CD4-positive, alpha-beta T cell (primary cell): ENCODE data around the gene ANGEL2. TPM values are rescaled to one million over a fixed set of nuclear protein-coding genes. Genes with fewer than 3 reads are reported as not detected.

ENCODE experiments used
- ATAC-seq: fragments of 200-7000 bp; cut with Tn5 transposase; one replicate; pipeline ENCODE4 v1.10.0; 2022; ENCODE audit warnings: mild to moderate bottlenecking; ENCODE audit not compliant: poor library complexity
- CTCF ChIA-PET: fragments of 350-600 bp; sonication (Branson Sonifier 250); formaldehyde crosslinking; loops from one replicate; lab custom pipeline; 2021; ENCODE audit warnings: antibody characterized with exemption, inconsistent platforms; lab: Charles Lee
- POLR2A ChIA-PET: fragments of 350-600 bp; sonication (Branson Sonifier 250); formaldehyde crosslinking; loops from one replicate; lab custom pipeline; 2021; ENCODE audit warnings: antibody characterized with exemption, inconsistent platforms; lab: Charles Lee
- DNase-seq, 14 experiments: peaks; one replicate each; pipeline ENCODE4 v3.0.0-alpha.2; 2013 to 2020; ENCODE audit warnings: mixed read lengths in 2 of 14
- H3K27ac ChIP-seq, 2 donors: one replicate each; pipeline versions ENCODE4 v1.5.1 to v1.7.0; 2013; ENCODE audit warnings: low read length in 2 of 2, low read depth in 1 of 2, mild to moderate bottlenecking in 1 of 2
- H3K27me3 ChIP-seq, 2 experiments: 1 replicate in 1 of 2; 2 replicates in 1 of 2; pipeline versions ENCODE4 v1.6.1 to v1.7.0; 2013; ENCODE audit warnings: low read length in 2 of 2, control low read depth in 1 of 2, mild to moderate bottlenecking in 1 of 2, moderate library complexity in 1 of 2; ENCODE audit not compliant: insufficient read depth in 2 of 2, control insufficient read depth in 1 of 2
- H3K36me3 ChIP-seq: one replicate; pipeline ENCODE4 v1.6.1; 2013; ENCODE audit warnings: low read length, control low read depth; ENCODE audit not compliant: insufficient read depth
- H3K4me1 ChIP-seq: one replicate; pipeline ENCODE4 v1.6.1; 2013; ENCODE audit warnings: low read length, control low read depth; ENCODE audit not compliant: insufficient read depth
- H3K4me3 ChIP-seq: one replicate; pipeline ENCODE4 v1.5.1; 2013; ENCODE audit warnings: mild to moderate bottlenecking, low read length, moderate library complexity
- H3K9me3 ChIP-seq, 2 experiments: 1 replicate in 1 of 2; 2 replicates in 1 of 2; pipeline versions ENCODE4 v1.6.1 to v1.7.0; 2013; ENCODE audit warnings: low read length in 2 of 2, mild to moderate bottlenecking in 2 of 2, control low read depth in 1 of 2, moderate library complexity in 1 of 2; ENCODE audit not compliant: control insufficient read depth in 1 of 2, insufficient read depth in 1 of 2
- H3K27ac Mint-ChIP-seq: one replicate; pipeline ENCODE4 v1.8.0; 2020; ENCODE audit warnings: mixed read lengths
- H3K27me3 Mint-ChIP-seq: one replicate; pipeline ENCODE4 v1.8.0; 2021; ENCODE audit warnings: mixed read lengths
- H3K36me3 Mint-ChIP-seq: one replicate; pipeline ENCODE4 v1.8.0; 2021; ENCODE audit warnings: low read depth, mixed read lengths
- H3K4me1 Mint-ChIP-seq: one replicate; pipeline ENCODE4 v1.8.0; 2021; ENCODE audit warnings: low read depth, mixed read lengths
- H3K4me3 Mint-ChIP-seq: one replicate; pipeline ENCODE4 v1.8.0; 2020; ENCODE audit warnings: mild to moderate bottlenecking, mixed read lengths
- H3K9me3 Mint-ChIP-seq: one replicate; pipeline ENCODE4 v1.8.0; 2020; ENCODE audit warnings: mixed read lengths
- intact Hi-C, 2 experiments: fragments of 100-400 bp; cut with DNase I in 1 of 2; cut with micrococcal nuclease in 1 of 2; formaldehyde crosslinking; loops; one replicate each; pipeline versions ENCODE4 v1.15.1 to v1.9.0; 2023 to 2025; cut with DNase I, micrococcal nuclease
- total RNA-seq, 174 experiments: library from RNA in 2 of 174; stranded (reverse) in 2 of 174; gene quantifications; one replicate each; pipeline ENCODE4 v1.2.3 and lab custom pipeline; 2021 to 2026
- TF ChIP-seq, protein P1 (sequence below): fragments of 200-600 bp; IDR thresholded peaks from one replicate; pipeline ENCODE4 v1.8.0; 2022; ENCODE audit warnings: antibody characterized with exemption, mild to moderate bottlenecking

Gene ANGEL2
- total RNA-seq, 2 experiments from 2014 or later: 53.0 to 56.2 TPM

DNA sequence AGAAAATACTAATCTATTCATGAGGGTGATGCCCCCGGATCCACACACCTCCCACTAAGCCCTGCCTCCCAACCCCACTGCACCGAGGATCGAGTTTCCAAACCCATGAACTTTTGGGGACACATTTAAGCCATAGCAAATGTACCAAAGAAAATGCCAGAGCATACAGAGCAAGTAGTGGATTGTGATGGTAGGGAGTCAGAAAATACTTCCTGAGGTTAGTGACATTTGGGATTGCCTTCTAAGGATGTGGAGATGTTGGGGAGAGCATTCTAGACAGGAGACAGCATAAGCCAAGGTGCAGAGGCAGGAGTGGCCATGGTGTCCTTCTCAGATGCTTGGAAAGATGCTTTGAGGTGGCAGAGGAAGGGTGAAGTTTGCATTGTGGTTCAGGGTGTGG lies 32.2 kb downstream of the ANGEL2 start:
- no peaks in the 10 kb centered on the region for H3K36me3 Mint-ChIP-seq
- H3K27ac ChIP-seq: no peak overlapping the region
- H3K9me3 ChIP-seq: no peaks in the 10 kb centered on the region
- no peak overlapping the region for H3K4me3 Mint-ChIP-seq
- no peaks in the 10 kb centered on the region for H3K27me3 ChIP-seq
- no peak for DNase-seq
- no peaks in the 10 kb centered on the region for H3K36me3 ChIP-seq
- no peaks in the 10 kb centered on the region for H3K27me3 Mint-ChIP-seq
- no peak for ATAC-seq
- no peak overlapping the region for H3K27ac Mint-ChIP-seq
- peaks cover 28% of the 10 kb centered on the region for H3K4me1 ChIP-seq
- H3K4me1 Mint-ChIP-seq: peaks cover 5% of the 10 kb centered on the region
- CTCF ChIA-PET: no interaction called here
- POLR2A ChIA-PET: no interaction called here
- intact Hi-C loops: loop anchor here in 1 of 2 experiments (5.0 kb wide), 1 partner anchor 166 kb away; no protein-coding TSS in a partner anchor
- TF ChIP-seq, protein P1, sequence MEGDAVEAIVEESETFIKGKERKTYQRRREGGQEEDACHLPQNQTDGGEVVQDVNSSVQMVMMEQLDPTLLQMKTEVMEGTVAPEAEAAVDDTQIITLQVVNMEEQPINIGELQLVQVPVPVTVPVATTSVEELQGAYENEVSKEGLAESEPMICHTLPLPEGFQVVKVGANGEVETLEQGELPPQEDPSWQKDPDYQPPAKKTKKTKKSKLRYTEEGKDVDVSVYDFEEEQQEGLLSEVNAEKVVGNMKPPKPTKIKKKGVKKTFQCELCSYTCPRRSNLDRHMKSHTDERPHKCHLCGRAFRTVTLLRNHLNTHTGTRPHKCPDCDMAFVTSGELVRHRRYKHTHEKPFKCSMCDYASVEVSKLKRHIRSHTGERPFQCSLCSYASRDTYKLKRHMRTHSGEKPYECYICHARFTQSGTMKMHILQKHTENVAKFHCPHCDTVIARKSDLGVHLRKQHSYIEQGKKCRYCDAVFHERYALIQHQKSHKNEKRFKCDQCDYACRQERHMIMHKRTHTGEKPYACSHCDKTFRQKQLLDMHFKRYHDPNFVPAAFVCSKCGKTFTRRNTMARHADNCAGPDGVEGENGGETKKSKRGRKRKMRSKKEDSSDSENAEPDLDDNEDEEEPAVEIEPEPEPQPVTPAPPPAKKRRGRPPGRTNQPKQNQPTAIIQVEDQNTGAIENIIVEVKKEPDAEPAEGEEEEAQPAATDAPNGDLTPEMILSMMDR: no peak
- no peaks in the 10 kb centered on the region for H3K9me3 Mint-ChIP-seq
- H3K4me3 ChIP-seq: no peak overlapping the region

DNA sequence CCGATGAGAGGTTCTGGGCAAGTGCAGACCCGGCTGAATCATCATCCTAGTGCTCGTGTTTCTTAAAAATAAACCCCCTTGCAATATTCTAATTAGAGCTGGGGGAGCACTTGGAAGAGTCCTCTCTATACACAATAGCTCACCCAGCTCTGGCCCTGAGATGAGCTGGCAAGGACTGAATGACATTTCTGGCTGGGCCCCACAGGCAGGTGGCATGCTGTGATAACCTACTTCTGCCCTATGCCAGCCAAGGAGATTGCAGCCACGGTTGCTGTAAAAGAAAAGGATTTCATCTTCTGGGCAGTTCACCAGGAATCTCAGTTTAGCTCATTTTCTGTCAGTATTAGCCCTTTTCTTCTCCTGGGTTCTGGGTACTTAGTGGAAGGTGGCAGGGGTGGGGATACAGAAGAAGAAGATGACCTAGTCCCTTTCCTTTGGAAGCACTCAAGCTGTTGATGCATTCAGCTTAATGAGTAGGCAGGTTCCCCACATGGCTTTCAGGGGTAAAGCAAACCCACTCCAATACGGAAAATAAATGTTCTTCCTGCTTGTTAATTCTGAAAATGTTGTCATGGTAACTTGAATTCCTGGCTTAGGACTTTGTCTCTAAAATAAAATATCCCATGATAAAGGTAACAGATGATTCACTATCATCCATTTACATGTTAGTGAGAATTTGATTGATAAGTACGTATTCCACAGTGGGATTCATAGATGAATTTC lies 33.1 kb downstream of the ANGEL2 start:
- H3K27ac ChIP-seq: no peak overlapping the region
- Mint-ChIP-seq H3K27ac (peak overlapping the region; percentile 25), H3K4me1 (peaks cover 5% of the 10 kb centered on the region), H3K4me3 (no peak overlapping the region), H3K27me3 (no peaks in the 10 kb centered on the region), H3K9me3 (no peaks in the 10 kb centered on the region), H3K36me3 (no peaks in the 10 kb centered on the region)
- no peak for ATAC-seq
- no peak overlapping the region for H3K4me3 ChIP-seq
- no peaks in the 10 kb centered on the region for H3K36me3 ChIP-seq
- intact Hi-C loops: loop anchor here in 1 of 2 experiments (5.0 kb wide), 1 partner anchor 165 kb away; no protein-coding TSS in a partner anchor
- H3K9me3 ChIP-seq: no peaks in the 10 kb centered on the region
- DNase-seq: no peak
- ChIA-PET POLR2A (no interaction called here), CTCF (no interaction called here)
- H3K27me3 ChIP-seq: peaks cover 0 to 5% of the 10 kb centered on the region in 2 experiments
- H3K4me1 ChIP-seq: peaks cover 36% of the 10 kb centered on the region
- TF ChIP-seq, protein P1: no peak

DNA sequence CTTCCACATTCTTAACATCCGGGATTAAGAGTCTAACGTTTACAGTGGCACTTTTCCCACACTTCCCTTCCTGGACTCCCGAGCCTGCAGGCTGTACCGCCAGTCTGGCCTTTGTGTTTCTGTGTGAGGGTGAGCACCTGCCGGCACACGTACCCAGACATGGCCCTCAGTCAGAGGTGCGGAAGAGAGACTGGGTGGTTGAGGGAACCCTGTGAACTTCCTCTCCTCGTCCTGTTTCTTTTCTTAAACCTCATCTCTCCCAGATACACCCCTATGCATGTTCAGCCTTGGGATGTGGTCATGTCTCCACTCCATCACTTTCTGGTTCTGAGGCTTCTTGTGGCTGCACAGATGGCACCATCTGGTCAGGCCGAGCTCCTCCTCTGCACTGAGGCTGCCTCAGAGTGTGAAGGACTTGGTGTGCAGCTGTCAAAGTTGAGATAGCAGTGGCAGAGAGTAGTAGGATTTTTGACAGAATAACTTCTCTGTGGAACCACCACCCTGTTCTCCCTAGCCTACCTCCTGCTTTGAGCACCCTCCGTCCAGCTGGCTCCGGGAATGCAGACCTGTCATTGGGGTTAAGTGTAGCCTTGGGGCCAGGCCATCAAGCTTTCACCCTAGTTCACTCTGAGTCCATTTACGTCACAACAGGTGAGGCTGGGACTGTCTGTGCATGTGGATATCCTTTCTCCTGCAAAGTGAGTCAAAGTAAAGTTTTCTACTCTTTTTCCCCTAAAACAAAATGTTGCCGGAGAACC lies 33.9 kb downstream of the ANGEL2 start:
- Histone ChIP-seq H3K9me3 (no peaks in the 10 kb centered on the region), H3K36me3 (no peaks in the 10 kb centered on the region), H3K27me3 (peaks cover 0 to 6% of the 10 kb centered on the region in 2 experiments), H3K27ac (no peak overlapping the region), H3K4me3 (no peak overlapping the region), H3K4me1 (peaks cover 37% of the 10 kb centered on the region)
- H3K27me3 Mint-ChIP-seq: no peaks in the 10 kb centered on the region
- no peaks in the 10 kb centered on the region for H3K36me3 Mint-ChIP-seq
- ATAC-seq (no peak), DNase-seq (peak in 2 of 14 experiments; percentile 8 to 23)
- no peaks in the 10 kb centered on the region for H3K9me3 Mint-ChIP-seq
- H3K27ac Mint-ChIP-seq: peak overlapping the region; percentile 25
- CTCF ChIA-PET: no interaction called here
- POLR2A ChIA-PET: no interaction called here
- TF ChIP-seq, protein P1: no peak
- intact Hi-C loops: loop anchor here in 1 of 2 experiments (5.0 kb wide), 1 partner anchor 164 kb away; no protein-coding TSS in a partner anchor
- H3K4me1 Mint-ChIP-seq: peaks cover 5% of the 10 kb centered on the region
- H3K4me3 Mint-ChIP-seq: no peak overlapping the region
